Activated naive CD4-positive, alpha-beta T cell treated with anti-CD3 and anti-CD28 coated beads, Interleukin-2, amount 50 U/mL, for 24 hours (primary cell): ENCODE results near the gene TBC1D19.

ENCODE experiments used
- H3K27ac Mint-ChIP-seq: one replicate; pipeline ENCODE4 v1.8.0; 2021; ENCODE audit warnings: mild to moderate bottlenecking, mixed read lengths
- H3K27me3 Mint-ChIP-seq: one replicate; pipeline ENCODE4 v1.8.0; 2021; ENCODE audit warnings: mixed read lengths
- H3K36me3 Mint-ChIP-seq: one replicate; pipeline ENCODE4 v1.8.0; 2021; ENCODE audit warnings: mixed read lengths
- H3K4me1 Mint-ChIP-seq: one replicate; pipeline ENCODE4 v1.8.0; 2021; ENCODE audit warnings: mixed read lengths
- H3K4me3 Mint-ChIP-seq: one replicate; pipeline ENCODE4 v1.8.0; 2021; ENCODE audit warnings: mild to moderate bottlenecking, mixed read lengths
- H3K9me3 Mint-ChIP-seq: one replicate; pipeline ENCODE4 v1.8.0; 2021; ENCODE audit warnings: mixed read lengths

TBC1D19 gene

GRCh38 chr4:26787461-26788340 is 203.8 kb downstream of the TBC1D19 start:
- Mint-ChIP-seq H3K36me3 (no peaks in the 10 kb centered on the region), H3K27ac (peak overlapping the region; percentile 19), H3K9me3 (no peaks in the 10 kb centered on the region)

GRCh38 chr4:26788341-26788733 is 204.5 kb downstream of the TBC1D19 start:
- Mint-ChIP-seq H3K36me3 (no peaks in the 10 kb centered on the region), H3K27ac (no peak overlapping the region), H3K9me3 (no peaks in the 10 kb centered on the region), H3K27me3 (no peaks in the 10 kb centered on the region), H3K4me1 (peaks cover 13% of the 10 kb centered on the region), H3K4me3 (no peak overlapping the region)

More at GRCh38 chr4:26787461-26788340, 203.8 kb downstream of the TBC1D19 start:
- peaks cover 13% of the 10 kb centered on the region for H3K4me1 Mint-ChIP-seq
- no peak overlapping the region for H3K4me3 Mint-ChIP-seq
- H3K27me3 Mint-ChIP-seq = no peaks in the 10 kb centered on the region

- no peaks in the 10 kb centered on the region for H3K27me3 Mint-ChIP-seq
- H3K4me1 Mint-ChIP-seq = peaks cover 13% of the 10 kb centered on the region
- H3K36me3 Mint-ChIP-seq = no peaks in the 10 kb centered on the region
- H3K4me3 Mint-ChIP-seq = no peak overlapping the region
- H3K9me3 Mint-ChIP-seq = no peaks in the 10 kb centered on the region
- no peak overlapping the region for H3K27ac Mint-ChIP-seq
These were observed 205.3 kb downstream of the TBC1D19 start for GRCh38 chr4:26789208-26789607.

- Mint-ChIP-seq H3K9me3 (no peaks in the 10 kb centered on the region), H3K27me3 (no peaks in the 10 kb centered on the region), H3K4me1 (peaks cover 13% of the 10 kb centered on the region), H3K27ac (no peak overlapping the region), H3K36me3 (no peaks in the 10 kb centered on the region), H3K4me3 (no peak overlapping the region)
These were observed 207.5 kb downstream of the TBC1D19 start for GRCh38 chr4:26791346-26791745.

- no peak overlapping the region for H3K27ac Mint-ChIP-seq
- H3K4me1 Mint-ChIP-seq = peaks cover 11% of the 10 kb centered on the region
- H3K27me3 Mint-ChIP-seq = peaks cover 1% of the 10 kb centered on the region
- peaks cover 6% of the 10 kb centered on the region for H3K9me3 Mint-ChIP-seq
- no peak overlapping the region for H3K4me3 Mint-ChIP-seq
- H3K36me3 Mint-ChIP-seq = peaks cover 7% of the 10 kb centered on the region
These were observed 208.8 kb downstream of the TBC1D19 start for GRCh38 chr4:26792639-26793038.

- peaks cover 9% of the 10 kb centered on the region for H3K36me3 Mint-ChIP-seq
- H3K9me3 Mint-ChIP-seq = peaks cover 10% of the 10 kb centered on the region
- H3K27me3 Mint-ChIP-seq = peaks cover 1% of the 10 kb centered on the region
- no peak overlapping the region for H3K27ac Mint-ChIP-seq
- H3K4me3 Mint-ChIP-seq = no peak overlapping the region
- peaks cover under 1% of the 10 kb centered on the region for H3K4me1 Mint-ChIP-seq
These were observed 209.9 kb downstream of the TBC1D19 start for GRCh38 chr4:26793735-26794134.

GRCh38 chr4:26796081-26796480 is 212.2 kb downstream of the TBC1D19 start:
- no peaks in the 10 kb centered on the region for H3K4me1 Mint-ChIP-seq
- H3K27me3 Mint-ChIP-seq = peaks cover 1% of the 10 kb centered on the region
- H3K36me3 Mint-ChIP-seq = peaks cover 9% of the 10 kb centered on the region
- no peak overlapping the region for H3K27ac Mint-ChIP-seq
- no peak overlapping the region for H3K4me3 Mint-ChIP-seq
- H3K9me3 Mint-ChIP-seq = peaks cover 10% of the 10 kb centered on the region

- Mint-ChIP-seq H3K27me3 (no peaks in the 10 kb centered on the region), H3K4me1 (peaks cover 3% of the 10 kb centered on the region), H3K36me3 (peaks cover 2% of the 10 kb centered on the region), H3K9me3 (peaks cover 3% of the 10 kb centered on the region), H3K27ac (no peak overlapping the region), H3K4me3 (no peak overlapping the region)
These were observed 218.9 kb downstream of the TBC1D19 start for GRCh38 chr4:26802790-26803189.

GRCh38 chr4:26803211-26803861 is 219.5 kb downstream of the TBC1D19 start:
- no peak overlapping the region for H3K4me3 Mint-ChIP-seq

GRCh38 chr4:26804451-26804850 is 220.6 kb downstream of the TBC1D19 start:
- Mint-ChIP-seq H3K36me3 (no peaks in the 10 kb centered on the region), H3K9me3 (no peaks in the 10 kb centered on the region), H3K27ac (no peak overlapping the region), H3K4me3 (no peak overlapping the region), H3K4me1 (peaks cover 3% of the 10 kb centered on the region), H3K27me3 (no peaks in the 10 kb centered on the region)

More at GRCh38 chr4:26803211-26803861, 219.5 kb downstream of the TBC1D19 start:
- Mint-ChIP-seq H3K27me3 (no peaks in the 10 kb centered on the region), H3K9me3 (no peaks in the 10 kb centered on the region), H3K36me3 (peaks cover 2% of the 10 kb centered on the region), H3K27ac (no peak overlapping the region), H3K4me1 (peaks cover 3% of the 10 kb centered on the region)

GRCh38 chr4:26804925-26805324 is 221.0 kb downstream of the TBC1D19 start:
- Mint-ChIP-seq H3K36me3 (no peaks in the 10 kb centered on the region), H3K9me3 (no peaks in the 10 kb centered on the region), H3K27ac (no peak overlapping the region), H3K4me1 (peaks cover 3% of the 10 kb centered on the region), H3K4me3 (no peak overlapping the region), H3K27me3 (no peaks in the 10 kb centered on the region)
